ENCODE results near the gene MED13L.

The MED13L gene

GRCh38 chr12:115972241-115972640 lies 305.3 kb downstream of the MED13L start:
- intact Hi-C loops (cut with DNase I; ENCODE audit: low total_unique reads) = no loop called here
- H3K36me3 ChIP-seq = peaks cover 73 to 86% (median 74%) of the 10 kb centered on the region in 3 donors

GRCh38 chr12:115968211-115968610 lies 309.3 kb downstream of the MED13L start:
- peaks cover 89 to 94% (median 92%) of the 10 kb centered on the region in 3 donors for H3K36me3 ChIP-seq
- intact Hi-C loops (cut with DNase I; ENCODE audit: low total_unique reads) = no loop called here

More at GRCh38 chr12:115972241-115972640, 305.3 kb downstream of the MED13L start:
- H3K4me3 ChIP-seq = no peak overlapping the region
- peaks cover 0 to 18% (median 1%) of the 10 kb centered on the region in 4 donors for H3K4me1 ChIP-seq
- H3K9me3 ChIP-seq = no peaks in the 10 kb centered on the region
- DNase-seq = no peak
- TF ChIP-seq CTCF (IDR thresholded peaks at IDR 0.05) = no peak
- H3K27me3 ChIP-seq = no peaks in the 10 kb centered on the region
- H3K27ac ChIP-seq = no peak overlapping the region

GRCh38 chr12:115966376-115966775 lies 311.1 kb downstream of the MED13L start:
- Histone ChIP-seq H3K36me3 (peaks cover 92 to 96% (median 92%) of the 10 kb centered on the region in 3 donors), H3K27me3 (no peaks in the 10 kb centered on the region), H3K27ac (no peak overlapping the region), H3K9me3 (no peaks in the 10 kb centered on the region), H3K4me3 (no peak overlapping the region), H3K4me1 (peaks cover 0 to 22% (median 0%) of the 10 kb centered on the region in 4 donors)
- intact Hi-C loops (cut with DNase I; ENCODE audit: low total_unique reads) = no loop called here
- no peak for TF ChIP-seq CTCF (IDR thresholded peaks at IDR 0.05)
- no peak for DNase-seq

More at GRCh38 chr12:115968211-115968610, 309.3 kb downstream of the MED13L start:
- no peaks in the 10 kb centered on the region for H3K27me3 ChIP-seq
- H3K9me3 ChIP-seq = no peaks in the 10 kb centered on the region
- H3K27ac ChIP-seq = no peak overlapping the region
- no peak for DNase-seq
- H3K4me3 ChIP-seq = no peak overlapping the region
- peaks cover 0 to 15% (median under 1%) of the 10 kb centered on the region in 4 donors for H3K4me1 ChIP-seq
- no peak for TF ChIP-seq CTCF (IDR thresholded peaks at IDR 0.05)

GRCh38 chr12:115964626-115965025 lies 312.9 kb downstream of the MED13L start:
- DNase-seq = no peak
- Histone ChIP-seq H3K27ac (no peak overlapping the region), H3K27me3 (no peaks in the 10 kb centered on the region), H3K4me1 (peaks cover 0 to 12% (median 0%) of the 10 kb centered on the region in 4 donors), H3K36me3 (peaks cover 92 to 97% (median 93%) of the 10 kb centered on the region in 3 donors), H3K9me3 (no peaks in the 10 kb centered on the region), H3K4me3 (no peak overlapping the region)
- TF ChIP-seq CTCF (IDR thresholded peaks at IDR 0.05) = no peak
- intact Hi-C loops (cut with DNase I; ENCODE audit: low total_unique reads) = no loop called here

- no peak for TF ChIP-seq CTCF (IDR thresholded peaks at IDR 0.05)
- H3K4me1 ChIP-seq = peaks cover 0 to 12% (median 0%) of the 10 kb centered on the region in 4 donors
- intact Hi-C loops (cut with DNase I; ENCODE audit: low total_unique reads) = no loop called here
- DNase-seq = no peak
- peaks cover 91 to 96% (median 92%) of the 10 kb centered on the region in 3 donors for H3K36me3 ChIP-seq
- no peak overlapping the region for H3K27ac ChIP-seq
- no peaks in the 10 kb centered on the region for H3K27me3 ChIP-seq
- no peaks in the 10 kb centered on the region for H3K9me3 ChIP-seq
- H3K4me3 ChIP-seq = no peak overlapping the region
Observed at GRCh38 chr12:115964214-115964613, 313.3 kb downstream of the MED13L start.

- Histone ChIP-seq H3K27ac (no peak overlapping the region), H3K4me1 (peaks cover 0 to 12% (median 0%) of the 10 kb centered on the region in 4 donors), H3K9me3 (no peaks in the 10 kb centered on the region), H3K4me3 (no peak overlapping the region), H3K27me3 (no peaks in the 10 kb centered on the region), H3K36me3 (peaks cover 87 to 92% (median 90%) of the 10 kb centered on the region in 3 donors)
- DNase-seq = no peak
- intact Hi-C loops (cut with DNase I; ENCODE audit: low total_unique reads) = no loop called here
- TF ChIP-seq CTCF (IDR thresholded peaks at IDR 0.05) = no peak
Observed at GRCh38 chr12:115962216-115962615, 315.3 kb downstream of the MED13L start.

Data from tibial artery (tissue), 4 donors.